GM19099 (cell line): ENCODE data around the gene IGSF6.

Source experiments
- POLR2A ChIP-seq: IDR thresholded peaks from 3 replicates; pipeline ENCODE4 v1.6.1; 2011; ENCODE audit warnings: low read depth; ENCODE audit not compliant: insufficient read length; ENCODE audit errors: extremely low read depth

IGSF6 gene

GRCh38 chr16:21590287-21590686 is 62.1 kb downstream of the IGSF6 start:
- TF ChIP-seq POLR2A = no peak

DNA sequence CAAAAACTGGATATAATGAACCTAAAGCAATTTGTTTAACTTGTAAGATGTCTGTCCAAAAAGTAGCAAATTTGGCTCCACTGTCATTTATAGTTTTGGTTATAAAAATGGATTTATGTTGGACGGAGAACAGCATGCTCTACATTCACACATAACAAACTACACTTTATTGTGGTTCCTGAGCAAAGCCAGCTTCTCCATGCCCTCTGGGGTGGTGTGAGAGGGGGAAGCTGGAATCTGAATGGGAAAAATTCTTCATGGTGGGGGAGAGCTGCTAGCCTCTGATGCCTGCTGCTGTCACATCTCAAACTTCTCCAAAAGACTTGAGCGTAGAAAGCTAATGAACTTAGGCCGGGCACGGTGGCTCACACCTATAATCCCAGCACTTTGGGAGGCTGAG is 62.9 kb downstream of the IGSF6 start:
- no peak for TF ChIP-seq POLR2A
